ENCODE measurements around the gene HOXA7. TPM values are rescaled to one million over a fixed set of nuclear protein-coding genes. Genes with fewer than 3 reads are reported as not detected.

HOXA7 gene
- total RNA-seq, 1 experiment from 2014 or later = not detected

GRCh38 chr7:27165996-27166530 is 9.6 kb upstream of the HOXA7 start:
- H3K27me3 ChIP-seq (ENCODE audit: insufficient read depth, low read depth) = no peaks in the 10 kb centered on the region
- no peaks in the 10 kb centered on the region for H3K9me3 ChIP-seq (ENCODE audit: insufficient read depth, low read depth)
- no peak overlapping the region for H3K27ac ChIP-seq
- no peak for DNase-seq
- TF ChIP-seq EZH2 (IDR thresholded peaks at IDR 0.05; ENCODE audit: low read depth) (no peak), CTCF (conservative IDR thresholded peaks at IDR 0.05) (no peak)
- ChIA-PET CTCF (interaction anchor here (0.6 kb wide), 1 partner anchor 345 kb away, joined by 3 read pairs; no protein-coding TSS in a partner anchor), POLR2A (ENCODE audit: unreplicated experiment) (interaction anchor here (0.5 kb wide), 1 partner anchor 333 kb away, joined by 7 read pairs; no protein-coding TSS in a partner anchor)
- intact Hi-C loops (cut with micrococcal nuclease; ENCODE audit: unreplicated experiment) = loop anchor here (10.0 kb wide), 1 partner anchor 929 kb away; no protein-coding TSS in a partner anchor
- H4K20me1 ChIP-seq (ENCODE audit: insufficient read depth) = no peaks in the 10 kb centered on the region
- H3K4me3 ChIP-seq = no peak overlapping the region
- no peaks in the 10 kb centered on the region for H3K79me2 ChIP-seq (ENCODE audit: low read depth)
- H3F3A ChIP-seq (ENCODE audit: insufficient read depth, low read depth) = peaks cover 34% of the 10 kb centered on the region
- no peaks in the 10 kb centered on the region for H3K9me2 ChIP-seq (ENCODE audit: insufficient read depth)
- BruUV-seq (replicated peaks) = no TSS peak
- no peak overlapping the region for H3K4me2 ChIP-seq
- H2AFZ ChIP-seq = no peak overlapping the region
- H3K4me1 ChIP-seq (replicated peaks; ENCODE audit: insufficient read depth) = peaks cover 19% of the 10 kb centered on the region
- no peaks in the 10 kb centered on the region for H3K36me3 ChIP-seq (ENCODE audit: low read depth)

DNA sequence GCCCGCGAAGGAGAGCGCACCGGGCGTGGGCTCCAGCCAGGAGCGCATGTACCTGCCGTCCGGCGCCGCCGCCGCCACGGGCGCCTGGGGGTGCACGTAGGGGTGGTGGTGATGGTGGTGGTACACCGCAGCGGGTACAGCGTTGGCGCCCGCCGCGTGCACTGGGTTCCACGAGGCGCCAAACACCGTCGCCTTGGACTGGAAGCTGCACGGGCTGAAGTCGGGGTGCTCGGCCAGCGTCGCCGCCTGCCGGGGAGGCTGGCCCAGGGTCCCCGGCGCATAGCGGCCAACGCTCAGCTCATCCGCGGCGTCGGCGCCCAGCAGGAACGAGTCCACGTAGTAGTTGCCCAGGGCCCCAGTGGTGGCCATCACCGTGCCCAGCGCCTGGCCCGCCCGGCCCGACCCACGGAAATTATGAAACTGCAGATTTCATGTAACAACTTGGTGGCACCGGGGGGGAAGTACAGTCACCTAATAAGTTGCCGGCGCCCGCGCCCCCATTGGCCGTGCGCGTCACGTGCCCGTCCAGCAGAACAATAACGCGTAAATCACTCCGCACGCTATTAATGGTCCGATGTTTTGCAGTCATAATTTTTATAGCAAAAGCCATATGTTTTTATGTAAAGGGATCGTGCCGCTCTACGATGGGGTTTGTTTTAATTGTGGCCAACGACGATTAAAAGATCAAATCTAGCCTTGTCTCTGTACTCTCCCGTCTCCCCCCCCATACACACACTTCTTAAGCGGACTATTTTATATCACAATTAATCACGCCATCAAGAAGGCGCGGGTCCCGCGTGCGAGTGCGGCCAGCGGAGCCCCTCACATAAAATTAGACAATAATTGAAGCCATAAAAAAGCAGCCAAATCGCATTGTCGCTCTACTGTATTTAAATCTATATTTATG is 8.9 kb upstream of the HOXA7 start, which contains the start of gene HOXA9:
HOXA9 (minus strand) TSS at position 449 of the 907 bp plus-strand sequence; CDS start at position 369, 80 bp downstream.
- Histone ChIP-seq H3K4me2 (no peak within 1 kb of the TSS), H3K36me3 (ENCODE audit: low read depth) (no peaks in the 10 kb centered on the region), H3K79me2 (ENCODE audit: low read depth) (no peaks in the 10 kb centered on the region), H3K27me3 (ENCODE audit: insufficient read depth, low read depth) (no peaks in the 10 kb centered on the region), H3K4me1 (replicated peaks; ENCODE audit: insufficient read depth) (peaks cover 14% of the 10 kb centered on the region), H3K9me2 (ENCODE audit: insufficient read depth) (no peaks in the 10 kb centered on the region), H3K9me3 (ENCODE audit: insufficient read depth, low read depth) (no peaks in the 10 kb centered on the region), H4K20me1 (ENCODE audit: insufficient read depth) (no peaks in the 10 kb centered on the region), H3K4me3 (no peak within 1 kb of the TSS), H3F3A (ENCODE audit: insufficient read depth, low read depth) (peaks cover 28% of the 10 kb centered on the region), H3K27ac (no peak within 1 kb of the TSS), H2AFZ (no peak within 1 kb of the TSS)
- TF ChIP-seq EZH2 (IDR thresholded peaks at IDR 0.05; ENCODE audit: low read depth) = no peak
- no peak for TF ChIP-seq CTCF (conservative IDR thresholded peaks at IDR 0.05)
- POLR2A ChIA-PET (ENCODE audit: unreplicated experiment) = interaction anchor here (0.5 kb wide), 1 partner anchor 333 kb away, joined by 7 read pairs; no protein-coding TSS in a partner anchor
- CTCF ChIA-PET = no interaction called here
- intact Hi-C loops (cut with micrococcal nuclease; ENCODE audit: unreplicated experiment) = loop anchor here (10.0 kb wide), 1 partner anchor 929 kb away; no protein-coding TSS in a partner anchor
- no peak for DNase-seq
- no TSS peak for BruUV-seq (replicated peaks)

- Histone ChIP-seq H3K27me3 (ENCODE audit: insufficient read depth, low read depth) (no peaks in the 10 kb centered on the region), H3K4me3 (no peak overlapping the region), H3K9me3 (ENCODE audit: insufficient read depth, low read depth) (no peaks in the 10 kb centered on the region), H2AFZ (no peak overlapping the region), H3K36me3 (ENCODE audit: low read depth) (no peaks in the 10 kb centered on the region), H3K27ac (no peak overlapping the region), H4K20me1 (ENCODE audit: insufficient read depth) (no peaks in the 10 kb centered on the region), H3K4me2 (no peak overlapping the region), H3K79me2 (ENCODE audit: low read depth) (no peaks in the 10 kb centered on the region), H3F3A (ENCODE audit: insufficient read depth, low read depth) (peaks cover 28% of the 10 kb centered on the region), H3K4me1 (replicated peaks; ENCODE audit: insufficient read depth) (0 out of 2 replicates have a peak, but pooled peaks cover 11% of the 10 kb centered on the region), H3K9me2 (ENCODE audit: insufficient read depth) (no peaks in the 10 kb centered on the region)
- no TSS peak for BruUV-seq (replicated peaks)
- POLR2A ChIA-PET (ENCODE audit: unreplicated experiment) = no interaction called here
- intact Hi-C loops (cut with micrococcal nuclease; ENCODE audit: unreplicated experiment) = loop anchor here (5.0 to 10.0 kb wide), 3 partner anchors 930 to 1597 kb away; no protein-coding TSS in a partner anchor
- TF ChIP-seq CTCF (conservative IDR thresholded peaks at IDR 0.05) (no peak), EZH2 (IDR thresholded peaks at IDR 0.05; ENCODE audit: low read depth) (no peak)
- no peak for DNase-seq
- CTCF ChIA-PET = no interaction called here
Observed at GRCh38 chr7:27164367-27165088, 8.1 kb upstream of the HOXA7 start.
